HG03108 (cell line): ENCODE measurements around the gene CCL27.
"Not testable (repeated sequence)": the region's sequence is repeated elsewhere in the genome, so short reads cannot be mapped to it uniquely, and the experiment has no call there.

Experiments used
- ATAC-seq: cut with Tn5 transposase; IDR thresholded peaks from one replicate; pipeline ENCODE4 v1.9.1; 2021; ENCODE audit warnings: moderate library complexity; ENCODE audit not compliant: unreplicated experiment

Gene CCL27

DNA sequence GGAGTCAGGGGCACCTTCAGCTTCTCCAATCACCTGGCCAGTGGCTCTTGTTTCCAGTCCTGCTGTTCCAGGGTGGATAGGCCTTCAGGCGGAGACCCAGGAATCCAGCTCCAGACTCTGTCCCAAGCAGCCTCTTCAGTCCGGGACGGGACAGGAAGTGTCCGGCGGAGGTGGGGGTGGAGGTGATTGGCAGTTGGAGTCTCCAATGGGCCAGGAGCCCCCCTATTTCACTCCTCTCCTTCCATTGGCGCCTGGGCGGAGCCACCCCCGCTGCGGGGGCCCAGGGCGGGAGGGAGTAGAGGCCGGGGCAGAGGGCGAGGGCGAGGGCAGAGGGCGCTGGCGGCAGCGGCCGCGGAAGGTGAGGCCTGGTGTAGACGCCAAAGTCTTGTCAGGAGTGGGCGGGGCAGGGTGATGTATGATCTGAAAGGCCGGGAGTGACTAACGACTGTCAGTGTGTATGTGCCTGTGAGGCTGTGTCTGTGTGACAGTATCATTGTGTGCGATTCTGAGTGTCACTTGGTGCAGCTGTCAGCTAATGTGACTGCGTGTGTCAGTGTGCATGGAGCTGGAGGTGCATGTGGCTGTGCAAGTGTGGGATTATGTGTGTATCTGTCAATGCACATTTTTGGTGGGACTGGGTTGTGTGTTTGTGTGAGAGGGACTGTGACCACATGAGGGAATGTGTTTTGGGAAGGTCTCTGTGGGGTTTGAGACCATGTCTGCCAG lies 10.4 kb downstream of the CCL27 start, which contains the start of gene IL11RA:
Gene IL11RA (plus strand): TSS at position 310 of the 726 bp plus-strand sequence. CDS start 3,033 bp downstream, outside the sequence.
- no peak for ATAC-seq

DNA sequence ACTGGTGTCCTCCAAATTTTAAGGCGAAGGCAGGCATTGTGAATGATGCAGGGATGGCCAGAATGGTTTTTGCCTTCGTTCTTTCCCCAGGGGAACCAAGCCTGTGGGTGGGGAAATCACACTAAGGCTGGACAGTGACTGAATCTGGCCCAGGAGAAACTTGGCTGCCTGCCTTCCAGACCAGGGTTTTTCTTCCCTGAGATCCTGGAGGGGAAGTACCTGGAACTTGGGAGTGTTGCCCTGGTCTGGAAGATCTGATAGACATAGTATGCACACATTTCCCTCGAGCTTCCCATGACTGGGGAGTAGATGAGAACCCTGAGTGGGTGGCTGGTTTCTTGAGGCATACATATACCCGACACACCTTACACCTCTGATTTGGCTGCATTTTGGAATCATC lies 11.1 kb downstream of the CCL27 start:
- ATAC-seq, result no peak

DNA sequence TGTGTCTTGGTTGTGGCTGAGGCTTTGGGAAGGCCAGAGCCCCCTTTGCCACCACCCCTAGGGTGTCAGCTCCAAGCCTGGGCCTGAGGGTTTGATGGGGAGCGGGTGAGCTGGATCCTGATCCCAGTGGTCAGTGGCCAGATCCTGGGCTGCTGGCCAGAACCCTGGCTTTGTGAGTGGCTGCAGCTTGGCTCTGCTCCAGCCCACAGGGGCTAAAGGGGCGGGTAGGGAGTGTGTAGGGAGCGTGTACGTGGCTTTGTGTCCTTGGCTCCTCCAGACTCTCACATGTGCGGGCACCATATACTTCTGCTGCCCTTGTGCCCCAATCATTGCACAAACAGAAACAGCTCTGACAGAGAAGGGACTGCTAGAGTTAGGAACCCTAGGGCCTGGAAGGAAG lies 11.6 kb downstream of the CCL27 start:
- ATAC-seq, result no peak

DNA sequence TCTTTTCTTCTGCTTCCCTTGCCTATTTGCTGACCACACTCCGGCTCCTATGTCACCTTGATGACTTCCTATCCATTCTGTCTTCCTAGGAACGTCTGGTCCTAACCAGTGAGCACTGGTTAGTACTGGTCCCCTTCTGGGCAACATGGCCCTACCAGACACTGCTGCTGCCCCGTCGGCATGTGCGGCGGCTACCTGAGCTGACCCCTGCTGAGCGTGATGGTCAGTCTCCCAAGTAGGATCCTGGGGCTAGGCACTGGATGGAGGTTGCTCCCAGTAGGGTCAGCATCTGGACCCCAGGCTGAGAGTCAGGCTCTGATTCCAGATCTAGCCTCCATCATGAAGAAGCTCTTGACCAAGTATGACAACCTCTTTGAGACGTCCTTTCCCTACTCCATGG lies 13.8 kb downstream of the CCL27 start:
- ATAC-seq, result no peak

DNA sequence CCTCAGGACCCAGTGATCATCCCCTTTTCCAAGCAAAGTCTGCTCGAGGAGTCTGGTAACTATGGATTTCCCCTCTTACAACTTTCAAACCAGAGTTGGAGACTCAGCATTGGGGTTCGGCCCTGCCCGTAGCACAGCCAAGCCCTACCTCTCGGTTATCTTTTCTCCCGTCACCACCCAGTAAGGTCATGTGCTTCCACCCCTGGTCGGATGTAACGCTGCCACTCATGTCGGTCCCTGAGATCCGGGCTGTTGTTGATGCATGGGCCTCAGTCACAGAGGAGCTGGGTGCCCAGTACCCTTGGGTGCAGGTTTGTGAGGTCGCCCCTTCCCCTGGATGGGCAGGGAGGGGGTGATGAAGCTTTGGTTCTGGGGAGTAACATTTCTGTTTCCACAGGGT lies 14.8 kb downstream of the CCL27 start:
- no peak for ATAC-seq

DNA sequence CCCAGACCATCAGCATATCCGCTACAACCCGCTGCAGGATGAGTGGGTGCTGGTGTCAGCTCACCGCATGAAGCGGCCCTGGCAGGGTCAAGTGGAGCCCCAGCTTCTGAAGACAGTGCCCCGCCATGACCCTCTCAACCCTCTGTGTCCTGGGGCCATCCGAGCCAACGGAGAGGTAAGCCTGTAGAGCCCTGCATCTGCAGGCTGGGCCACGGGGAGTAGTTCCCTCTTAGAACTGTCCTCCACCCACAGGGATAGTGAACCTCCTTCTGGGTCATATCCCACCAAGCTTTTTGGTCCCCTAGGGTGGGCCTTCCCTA lies 15.4 kb downstream of the CCL27 start:
- peak; percentile 22 for ATAC-seq

- peak; percentile 81 for ATAC-seq
Measured at GRCh38 chr9:34646211-34647083, 16.0 kb downstream of the CCL27 start, which contains the start of gene GALT. TSS of gene GALT (plus strand) at chr9:34646675. CDS start at chr9:34646705, 30 bp downstream.

DNA sequence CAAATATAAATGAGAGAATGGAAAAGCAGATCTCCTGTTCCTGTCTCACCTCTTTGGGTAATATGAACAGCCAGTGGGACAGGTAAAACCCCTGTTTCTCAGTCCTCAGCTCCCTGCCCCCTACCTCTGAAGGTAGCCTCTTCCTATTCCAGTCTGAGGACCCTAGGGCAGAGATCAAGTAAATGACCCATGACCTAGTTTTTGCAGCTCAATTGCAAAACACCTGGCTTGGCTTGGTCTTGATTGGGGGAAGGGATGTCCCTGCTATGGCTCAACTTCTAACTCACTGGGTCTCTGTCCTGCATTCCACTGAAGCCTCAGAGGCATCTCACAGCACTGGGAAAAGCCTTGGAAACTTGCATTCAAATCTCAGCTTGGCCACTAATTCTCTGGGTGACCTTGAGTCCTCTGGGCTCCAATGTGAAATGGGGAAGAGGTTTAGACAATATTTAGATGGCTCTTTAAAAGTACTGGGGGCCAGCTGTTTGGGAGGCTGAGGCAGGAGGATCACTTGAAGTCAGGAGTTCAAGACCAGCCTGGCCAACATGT lies 17.6 kb downstream of the CCL27 start:
- ATAC-seq, result no peak

DNA sequence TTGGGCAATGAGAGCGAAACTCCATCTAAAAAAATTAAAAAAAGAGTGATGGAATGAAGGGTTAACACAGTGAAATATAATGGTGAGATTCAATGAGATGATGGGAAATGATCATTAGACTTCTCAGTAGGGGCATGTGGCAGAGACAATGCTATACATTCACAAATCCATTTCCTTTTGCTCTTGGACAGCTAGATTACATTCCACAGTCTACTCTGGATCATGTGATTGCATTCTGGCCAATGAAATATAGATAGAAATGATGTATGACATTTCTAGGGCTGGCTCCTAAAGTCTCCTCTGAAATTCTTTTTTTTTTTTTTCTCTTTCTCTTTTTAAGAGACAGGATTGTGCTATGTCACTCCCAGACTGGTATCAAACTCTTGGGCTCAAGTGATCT lies 19.8 kb downstream of the CCL27 start:
- ATAC-seq, result no peak

- not testable (repeated sequence) for ATAC-seq
Measured at GRCh38 chr9:34639322-34639721, 23.1 kb downstream of the CCL27 start.

DNA sequence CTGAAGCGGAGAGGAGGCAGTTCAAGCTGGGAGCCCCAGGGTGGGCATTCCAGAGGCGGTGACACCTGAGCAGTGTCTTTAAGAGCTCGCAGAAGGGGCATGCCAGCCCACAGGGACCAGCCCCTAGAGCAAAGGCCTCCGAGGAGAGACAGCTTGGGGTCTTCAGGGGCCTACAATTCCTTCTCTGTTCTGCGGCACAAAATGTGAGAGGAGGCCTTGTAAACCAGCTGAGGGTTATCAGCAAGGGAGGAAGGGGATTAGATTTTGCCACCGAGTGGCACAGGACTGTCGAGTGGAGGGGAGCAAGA lies 24.4 kb downstream of the CCL27 start:
- no peak for ATAC-seq

- peak; percentile 92 for ATAC-seq
Measured at GRCh38 chr9:34637356-34638137, 24.9 kb downstream of the CCL27 start, which contains the start of gene SIGMAR1. TSS of gene SIGMAR1 (minus strand) at chr9:34637787. CDS start at chr9:34637697, 90 bp downstream.

- no peak for ATAC-seq
Measured at GRCh38 chr9:34636791-34637355, 25.6 kb downstream of the CCL27 start.

- no peak for ATAC-seq
Measured at GRCh38 chr9:34635556-34635955, 26.9 kb downstream of the CCL27 start.

DNA sequence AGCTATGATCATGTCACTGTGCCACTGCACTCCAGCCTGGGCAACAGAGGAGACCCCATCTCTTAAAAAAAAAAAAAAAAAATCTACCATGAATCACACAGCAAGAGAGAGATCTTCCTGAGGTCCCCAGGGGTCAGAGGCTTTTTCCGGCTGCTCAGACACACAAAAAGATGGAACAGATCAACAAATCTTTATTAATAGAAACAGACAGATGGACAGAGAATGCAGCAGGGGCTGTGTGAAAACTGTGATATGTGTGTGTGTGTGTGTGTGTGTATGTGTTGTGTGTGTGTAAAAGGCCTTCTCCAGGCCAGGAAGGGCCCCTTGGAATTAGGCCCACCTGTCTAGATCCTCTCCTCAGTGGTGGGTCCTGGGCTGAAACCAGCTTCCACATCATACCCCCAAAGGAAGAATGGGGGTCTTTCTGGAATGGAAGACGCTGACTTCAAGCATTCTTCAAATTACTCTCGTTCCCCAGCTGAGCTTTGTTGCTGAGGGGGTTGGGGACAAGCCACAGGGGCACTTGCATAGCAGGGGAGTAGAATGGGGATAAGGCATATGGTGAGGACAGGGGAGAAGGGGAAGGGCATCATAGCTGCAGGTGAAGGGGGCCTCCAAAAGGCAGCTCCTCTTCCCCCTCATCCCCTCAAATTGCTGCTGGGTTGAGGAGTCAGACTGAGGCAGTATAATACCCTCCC lies 27.8 kb downstream of the CCL27 start:
- no peak for ATAC-seq

GRCh38 chr9:34633851-34634550 lies 28.5 kb downstream of the CCL27 start:
- no peak for ATAC-seq

GRCh38 chr9:34633166-34633565 lies 29.3 kb downstream of the CCL27 start:
- ATAC-seq, result no peak

GRCh38 chr9:34630402-34631154 lies 31.9 kb downstream of the CCL27 start:
- no peak for ATAC-seq

DNA sequence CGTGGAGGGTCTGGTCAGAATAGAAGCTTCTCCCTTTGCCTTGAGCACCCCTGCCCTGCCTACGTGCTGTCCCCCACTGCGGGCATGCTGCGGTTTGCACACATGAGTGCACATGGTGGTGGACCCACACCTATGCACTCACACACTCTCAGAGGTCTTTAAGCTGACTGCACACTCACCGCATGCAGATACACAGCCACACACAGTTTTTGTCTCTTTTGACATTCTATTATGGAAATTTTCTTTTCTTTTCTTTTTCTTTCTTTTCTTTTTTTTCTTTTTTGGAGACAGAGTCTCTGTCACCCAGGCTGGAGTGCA lies 33.0 kb downstream of the CCL27 start:
- no peak for ATAC-seq
